ENCODE data around the gene NCMAP.

NCMAP gene

GRCh38 chr1:24555591-24556413 is at the start of gene NCMAP:
Gene NCMAP (plus strand): TSS chr1:24556087. CDS start chr1:24595431, 39,344 bp downstream.
- DNase-seq = peak; percentile 32
- Histone ChIP-seq H3K27ac (ENCODE audit: low read length) (no peak within 1 kb of the TSS), H2AFZ (ENCODE audit: low read length) (peak within 1 kb of the TSS; percentile 47), H3K9me2 (replicated peaks; ENCODE audit: insufficient read depth, low read length) (no peaks in the 10 kb centered on the region), H3K9ac (ENCODE audit: low read length) (peak within 1 kb of the TSS; percentile 46; the same call in 1 of the 2 replicates), H3K4me1 (ENCODE audit: low read length) (peaks cover 26% of the 10 kb centered on the region), H3K36me3 (replicated peaks; ENCODE audit: insufficient read depth, low read length) (no peaks in the 10 kb centered on the region), H3K79me2 (ENCODE audit: low read length) (no peaks in the 10 kb centered on the region), H4K20me1 (ENCODE audit: insufficient read depth, low read length) (no peaks in the 10 kb centered on the region), H3K9me3 (replicated peaks; ENCODE audit: insufficient read depth, low read length) (no peaks in the 10 kb centered on the region), H3K27me3 (replicated peaks; ENCODE audit: insufficient read depth, low read length) (no peaks in the 10 kb centered on the region), H3K4me3 (ENCODE audit: low read length) (peak within 1 kb of the TSS; percentile 63), H3F3A (ENCODE audit: insufficient read depth, low read length) (no peaks in the 10 kb centered on the region; the same call in 1 of the 2 replicates), H3K4me2 (ENCODE audit: low read depth, low read length) (peak within 1 kb of the TSS; percentile 83)
- no peak for TF ChIP-seq EZH2 (optimal IDR thresholded peaks at IDR 0.05; ENCODE audit: low read depth, low read length)
- no peak for TF ChIP-seq EZH2phosphoT487 (IDR thresholded peaks at IDR 0.05; ENCODE audit: low read length)
- TF ChIP-seq CTCF (IDR thresholded peaks at IDR 0.05; ENCODE audit: low read length) = peak; percentile 11; the same call in 1 of the 2 replicates

- DNase-seq = no peak
- TF ChIP-seq EZH2phosphoT487 (IDR thresholded peaks at IDR 0.05; ENCODE audit: low read length) (no peak), EZH2 (optimal IDR thresholded peaks at IDR 0.05; ENCODE audit: low read depth, low read length) (no peak), CTCF (IDR thresholded peaks at IDR 0.05; ENCODE audit: low read length) (no peak)
- Histone ChIP-seq H3K4me2 (ENCODE audit: low read depth, low read length) (no peak overlapping the region), H3K9ac (ENCODE audit: low read length) (no peak overlapping the region), H3F3A (ENCODE audit: insufficient read depth, low read length) (peaks cover 10% of the 10 kb centered on the region; the same call in 1 of the 2 replicates), H3K79me2 (ENCODE audit: low read length) (no peaks in the 10 kb centered on the region), H3K27me3 (replicated peaks; ENCODE audit: insufficient read depth, low read length) (no peaks in the 10 kb centered on the region), H3K27ac (ENCODE audit: low read length) (no peak overlapping the region), H2AFZ (ENCODE audit: low read length) (no peak overlapping the region), H3K9me3 (replicated peaks; ENCODE audit: insufficient read depth, low read length) (no peaks in the 10 kb centered on the region), H4K20me1 (ENCODE audit: insufficient read depth, low read length) (no peaks in the 10 kb centered on the region), H3K36me3 (replicated peaks; ENCODE audit: insufficient read depth, low read length) (no peaks in the 10 kb centered on the region), H3K9me2 (replicated peaks; ENCODE audit: insufficient read depth, low read length) (no peaks in the 10 kb centered on the region), H3K4me3 (ENCODE audit: low read length) (no peak overlapping the region), H3K4me1 (ENCODE audit: low read length) (peaks cover 4% of the 10 kb centered on the region; the same call in 1 of the 2 replicates)
Observed at GRCh38 chr1:24506691-24507381, 49.1 kb upstream of the NCMAP start.

- no peak for TF ChIP-seq EZH2phosphoT487 (IDR thresholded peaks at IDR 0.05; ENCODE audit: low read length)
- TF ChIP-seq CTCF (IDR thresholded peaks at IDR 0.05; ENCODE audit: low read length) = no peak
- TF ChIP-seq EZH2 (optimal IDR thresholded peaks at IDR 0.05; ENCODE audit: low read depth, low read length) = no peak
- H3F3A ChIP-seq (ENCODE audit: insufficient read depth, low read length) = peaks cover 5% of the 10 kb centered on the region; the same call in 1 of the 2 replicates
- no peak overlapping the region for H3K4me3 ChIP-seq (ENCODE audit: low read length)
- no peaks in the 10 kb centered on the region for H3K27me3 ChIP-seq (replicated peaks; ENCODE audit: insufficient read depth, low read length)
- H4K20me1 ChIP-seq (ENCODE audit: insufficient read depth, low read length) = no peaks in the 10 kb centered on the region
- H3K9me2 ChIP-seq (replicated peaks; ENCODE audit: insufficient read depth, low read length) = no peaks in the 10 kb centered on the region
- H3K27ac ChIP-seq (ENCODE audit: low read length) = no peak overlapping the region
- no peak for DNase-seq
- no peaks in the 10 kb centered on the region for H3K9me3 ChIP-seq (replicated peaks; ENCODE audit: insufficient read depth, low read length)
- no peak overlapping the region for H2AFZ ChIP-seq (ENCODE audit: low read length)
- H3K9ac ChIP-seq (ENCODE audit: low read length) = no peak overlapping the region
- peaks cover 4% of the 10 kb centered on the region; the same call in 1 of the 2 replicates for H3K4me1 ChIP-seq (ENCODE audit: low read length)
- no peak overlapping the region for H3K4me2 ChIP-seq (ENCODE audit: low read depth, low read length)
- no peaks in the 10 kb centered on the region for H3K36me3 ChIP-seq (replicated peaks; ENCODE audit: insufficient read depth, low read length)
- H3K79me2 ChIP-seq (ENCODE audit: low read length) = no peaks in the 10 kb centered on the region
Observed at GRCh38 chr1:24507405-24507804, 48.5 kb upstream of the NCMAP start.

Measured in MM.1S (cell line).